ENCODE data around the gene MGAT3.

The MGAT3 gene

GRCh38 chr22:39508393-39508792 is 51.6 kb downstream of the MGAT3 start:
- no peak overlapping the region for H3K27ac Mint-ChIP-seq (ENCODE audit: low read depth)
- ATAC-seq (replicated peaks; ENCODE audit: extremely low read depth, poor library complexity, severe bottlenecking) (no peak), DNase-seq (ENCODE audit: low spot score in 2 of 2) (no peak)
- H3K9me3 Mint-ChIP-seq, result no peaks in the 10 kb centered on the region
- no peak overlapping the region for H3K4me3 Mint-ChIP-seq
- H3K36me3 Mint-ChIP-seq (ENCODE audit: insufficient read depth), result peaks cover 62% of the 10 kb centered on the region
- no peaks in the 10 kb centered on the region for H3K27me3 Mint-ChIP-seq
- H3K4me1 Mint-ChIP-seq, result peaks cover 51% of the 10 kb centered on the region

GRCh38 chr22:39510529-39511149 is 53.8 kb downstream of the MGAT3 start:
- no peak overlapping the region for H3K27ac Mint-ChIP-seq (ENCODE audit: low read depth)
- H3K4me1 Mint-ChIP-seq, result peaks cover 44% of the 10 kb centered on the region
- H3K4me3 Mint-ChIP-seq, result no peak overlapping the region
- DNase-seq (ENCODE audit: low spot score in 2 of 2), result no peak
- no peaks in the 10 kb centered on the region for H3K9me3 Mint-ChIP-seq
- H3K36me3 Mint-ChIP-seq (ENCODE audit: insufficient read depth), result peaks cover 57% of the 10 kb centered on the region
- H3K27me3 Mint-ChIP-seq, result no peaks in the 10 kb centered on the region
- ATAC-seq (replicated peaks; ENCODE audit: extremely low read depth, poor library complexity, severe bottlenecking), result no peak

- Mint-ChIP-seq H3K4me3 (no peak overlapping the region), H3K27me3 (no peaks in the 10 kb centered on the region), H3K4me1 (peaks cover 41% of the 10 kb centered on the region), H3K9me3 (no peaks in the 10 kb centered on the region), H3K27ac (ENCODE audit: low read depth) (no peak overlapping the region), H3K36me3 (ENCODE audit: insufficient read depth) (peaks cover 54% of the 10 kb centered on the region)
- ATAC-seq (replicated peaks; ENCODE audit: extremely low read depth, poor library complexity, severe bottlenecking) (no peak), DNase-seq (ENCODE audit: low spot score in 2 of 2) (no peak)
Observed at GRCh38 chr22:39511226-39511625, 54.4 kb downstream of the MGAT3 start.

- no peak for ATAC-seq (replicated peaks; ENCODE audit: extremely low read depth, poor library complexity, severe bottlenecking)
- no peak for DNase-seq (ENCODE audit: low spot score in 2 of 2)
- Mint-ChIP-seq H3K4me1 (peaks cover 34% of the 10 kb centered on the region), H3K9me3 (no peaks in the 10 kb centered on the region), H3K4me3 (no peak overlapping the region), H3K27ac (ENCODE audit: low read depth) (no peak overlapping the region), H3K27me3 (no peaks in the 10 kb centered on the region), H3K36me3 (ENCODE audit: insufficient read depth) (peaks cover 46% of the 10 kb centered on the region)
Observed at GRCh38 chr22:39512026-39512425, 55.2 kb downstream of the MGAT3 start.

- no peaks in the 10 kb centered on the region for H3K9me3 Mint-ChIP-seq
- peaks cover 25% of the 10 kb centered on the region for H3K4me1 Mint-ChIP-seq
- H3K27me3 Mint-ChIP-seq, result no peaks in the 10 kb centered on the region
- no peak for DNase-seq (ENCODE audit: low spot score in 2 of 2)
- no peak overlapping the region for H3K27ac Mint-ChIP-seq (ENCODE audit: low read depth)
- no peak for ATAC-seq (replicated peaks; ENCODE audit: extremely low read depth, poor library complexity, severe bottlenecking)
- H3K4me3 Mint-ChIP-seq, result no peak overlapping the region
- H3K36me3 Mint-ChIP-seq (ENCODE audit: insufficient read depth), result peaks cover 37% of the 10 kb centered on the region
Observed at GRCh38 chr22:39513791-39514190, 57.0 kb downstream of the MGAT3 start.

GRCh38 chr22:39514373-39514973 is 57.7 kb downstream of the MGAT3 start:
- Mint-ChIP-seq H3K4me3 (no peak overlapping the region), H3K4me1 (peaks cover 18% of the 10 kb centered on the region), H3K27me3 (no peaks in the 10 kb centered on the region), H3K27ac (ENCODE audit: low read depth) (no peak overlapping the region), H3K9me3 (no peaks in the 10 kb centered on the region), H3K36me3 (ENCODE audit: insufficient read depth) (peaks cover 35% of the 10 kb centered on the region)
- no peak for ATAC-seq (replicated peaks; ENCODE audit: extremely low read depth, poor library complexity, severe bottlenecking)
- no peak for DNase-seq (ENCODE audit: low spot score in 2 of 2)

GRCh38 chr22:39515266-39516050 is 58.6 kb downstream of the MGAT3 start:
- DNase-seq (ENCODE audit: low spot score in 2 of 2), result no peak
- Mint-ChIP-seq H3K27ac (ENCODE audit: low read depth) (no peak overlapping the region), H3K36me3 (ENCODE audit: insufficient read depth) (peaks cover 40% of the 10 kb centered on the region), H3K4me3 (no peak overlapping the region), H3K27me3 (no peaks in the 10 kb centered on the region), H3K4me1 (peaks cover 14% of the 10 kb centered on the region), H3K9me3 (no peaks in the 10 kb centered on the region)
- no peak for ATAC-seq (replicated peaks; ENCODE audit: extremely low read depth, poor library complexity, severe bottlenecking)

- peaks cover 54% of the 10 kb centered on the region for H3K36me3 Mint-ChIP-seq (ENCODE audit: insufficient read depth)
- DNase-seq (ENCODE audit: low spot score in 2 of 2), result no peak
- no peaks in the 10 kb centered on the region for H3K27me3 Mint-ChIP-seq
- no peaks in the 10 kb centered on the region for H3K9me3 Mint-ChIP-seq
- no peak for ATAC-seq (replicated peaks; ENCODE audit: extremely low read depth, poor library complexity, severe bottlenecking)
- peaks cover 23% of the 10 kb centered on the region for H3K4me1 Mint-ChIP-seq
- H3K4me3 Mint-ChIP-seq, result no peak overlapping the region
- H3K27ac Mint-ChIP-seq (ENCODE audit: low read depth), result no peak overlapping the region
Observed at GRCh38 chr22:39517470-39517869, 60.7 kb downstream of the MGAT3 start.

GRCh38 chr22:39518144-39518786 is 61.5 kb downstream of the MGAT3 start:
- no peak for ATAC-seq (replicated peaks; ENCODE audit: extremely low read depth, poor library complexity, severe bottlenecking)
- Mint-ChIP-seq H3K27ac (ENCODE audit: low read depth) (no peak overlapping the region), H3K4me1 (peaks cover 31% of the 10 kb centered on the region), H3K4me3 (peak overlapping the region; percentile 90), H3K9me3 (no peaks in the 10 kb centered on the region), H3K36me3 (ENCODE audit: insufficient read depth) (peaks cover 56% of the 10 kb centered on the region), H3K27me3 (no peaks in the 10 kb centered on the region)
- DNase-seq (ENCODE audit: low spot score in 2 of 2), result no peak

GRCh38 chr22:39518996-39519680 is 62.3 kb downstream of the MGAT3 start:
- Mint-ChIP-seq H3K27ac (ENCODE audit: low read depth) (peak overlapping the region; percentile 98), H3K36me3 (ENCODE audit: insufficient read depth) (peaks cover 58% of the 10 kb centered on the region), H3K27me3 (no peaks in the 10 kb centered on the region), H3K9me3 (no peaks in the 10 kb centered on the region), H3K4me3 (peak overlapping the region; percentile 90), H3K4me1 (peaks cover 34% of the 10 kb centered on the region)
- ATAC-seq (replicated peaks; ENCODE audit: extremely low read depth, poor library complexity, severe bottlenecking) (peak; percentile 1), DNase-seq (ENCODE audit: low spot score in 2 of 2) (no peak)

GRCh38 chr22:39519681-39520225 is 62.9 kb downstream of the MGAT3 start:
- ATAC-seq (replicated peaks; ENCODE audit: extremely low read depth, poor library complexity, severe bottlenecking), result peak; percentile 93
- Mint-ChIP-seq H3K27me3 (no peaks in the 10 kb centered on the region), H3K36me3 (ENCODE audit: insufficient read depth) (peaks cover 60% of the 10 kb centered on the region), H3K4me3 (peak overlapping the region; percentile 90), H3K27ac (ENCODE audit: low read depth) (peak overlapping the region; percentile 98), H3K4me1 (peaks cover 32% of the 10 kb centered on the region), H3K9me3 (no peaks in the 10 kb centered on the region)
- no peak for DNase-seq (ENCODE audit: low spot score in 2 of 2)
